HepG2 (cell line): ENCODE measurements around the gene HERC6. TPM values are rescaled to one million over a fixed set of nuclear protein-coding genes. Genes with fewer than 3 reads are reported as not detected.

Source experiments
- ATAC-seq: fragments of 200-7000 bp; cut with Tn5 transposase; 3 replicates; pipeline ENCODE4 v1.9.1; 2020; ENCODE audit warnings: mild to moderate bottlenecking, moderate library complexity
- BruUV-seq: library from RNA; stranded (reverse); fragments of 400-500 nt; replicated peaks from 2 replicates; lab custom pipeline; 2021; lab: Mats Ljungman, UMichigan
- CTCF ChIA-PET: fragments of 300-600 bp; formaldehyde crosslinking; extraction: SDS; loops from one replicate; lab custom pipeline; 2021; ENCODE audit warnings: low total read pairs, inconsistent platforms, low intra/inter-chr PET ratio; lab: Yijun Ruan, JAX
- POLR2A ChIA-PET: fragments of 350-600 bp; sonication (Branson Sonifier 250); formaldehyde crosslinking; loops from one replicate; lab custom pipeline; 2020; ENCODE audit warnings: antibody characterized with exemption, inconsistent platforms; lab: Yijun Ruan, JAX
- DNase-seq: peaks from one replicate; pipeline ENCODE4 v3.0.0-alpha.2; 2015; ENCODE audit warnings: low spot score
- FAIRE-seq: peaks from 3 replicates; lab custom pipeline; 2011; peaks lifted over from hg19 to GRCh38; lab: Jason Lieb, UNC
- H2AFZ ChIP-seq: one replicate; pipeline ENCODE4 v1.6.1; 2011; ENCODE audit warnings: low read length, inconsistent platforms
- H3K27ac ChIP-seq: fragments of 300-600 bp; 3 replicates; pipeline ENCODE4 v1.8.0; 2011; ENCODE audit warnings: mixed run types, mild to moderate bottlenecking, mixed read lengths, low read length, inconsistent platforms; ENCODE audit not compliant: insufficient read depth; ENCODE audit errors: extremely low read length
- H3K27me3 ChIP-seq, 2 experiments: fragments of 200-600 bp in 1 of 2; 2 replicates in 1 of 2; 3 replicates in 1 of 2; pipeline versions ENCODE4 v1.6.0 to v1.8.0; 2011; ENCODE audit warnings: low read length in 2 of 2, mild to moderate bottlenecking in 2 of 2, moderate library complexity in 2 of 2, inconsistent platforms in 1 of 2; ENCODE audit not compliant: insufficient read depth in 2 of 2, control insufficient read depth in 1 of 2
- H3K36me3 ChIP-seq, 2 experiments: fragments of 200-600 bp in 1 of 2; replicated peaks in 1 of 2; 2 replicates in 1 of 2; 3 replicates in 1 of 2; pipeline versions ENCODE4 v1.5.1 to v1.8.0; 2011; ENCODE audit warnings: low read length in 2 of 2, inconsistent platforms in 1 of 2; ENCODE audit not compliant: insufficient read depth in 2 of 2, control insufficient read depth in 1 of 2
- H3K4me1 ChIP-seq: 2 replicates; pipeline ENCODE4 v1.5.1; 2012; ENCODE audit warnings: low read length, inconsistent platforms; ENCODE audit not compliant: insufficient read depth
- H3K4me2 ChIP-seq: 2 replicates; pipeline ENCODE4 v1.6.0; 2011; ENCODE audit warnings: low read depth, low read length, inconsistent platforms
- H3K4me3 ChIP-seq, 3 experiments: fragments of 200-600 bp in 1 of 3; sonication (generic), shearing (Covaris generic) in 1 of 3; replicated peaks in 1 of 3; 2 replicates each; pipeline ENCODE4 v1.5.1; 2011 to 2016; ENCODE audit warnings: low read length in 3 of 3, inconsistent platforms in 2 of 3, low read depth in 2 of 3, mild to moderate bottlenecking in 2 of 3, control low read depth in 1 of 3, mixed read lengths in 1 of 3; ENCODE audit not compliant: insufficient read depth in 1 of 3
- H3K79me2 ChIP-seq: one replicate; pipeline ENCODE4 v1.6.1; 2011; ENCODE audit warnings: low read length, inconsistent platforms; ENCODE audit not compliant: insufficient read depth
- H3K9ac ChIP-seq: 2 replicates; pipeline ENCODE4 v1.6.0; 2011; ENCODE audit warnings: mild to moderate bottlenecking, low read depth, low read length, inconsistent platforms; ENCODE audit not compliant: insufficient read depth
- H3K9me3 ChIP-seq: 2 replicates; pipeline ENCODE4 v1.5.1; 2012; ENCODE audit warnings: mild to moderate bottlenecking, low read length
- H4K20me1 ChIP-seq: 2 replicates; pipeline ENCODE4 v1.6.0; 2011; ENCODE audit warnings: inconsistent platforms, mild to moderate bottlenecking, low read length, moderate library complexity; ENCODE audit not compliant: insufficient read depth
- IRF1 ChIP-seq: sonication (generic); formaldehyde crosslinking; IDR thresholded peaks from 2 replicates; pipeline ENCODE4 v1.4.0; 2020; ENCODE audit warnings: low read depth, mild to moderate bottlenecking, missing genetic modification reagents
- NFE2 ChIP-seq: sonication (generic); formaldehyde crosslinking; IDR thresholded peaks from 2 replicates; pipeline ENCODE4 v1.4.0; 2020; ENCODE audit warnings: missing genetic modification reagents
- NPAS2 ChIP-seq: sonication (generic); formaldehyde crosslinking; IDR thresholded peaks from 2 replicates; pipeline ENCODE4 v1.8.0; 2022; ENCODE audit warnings: mild to moderate bottlenecking, missing genetic modification reagents, borderline replicate concordance
- SMYD3 ChIP-seq: sonication (generic); formaldehyde crosslinking; IDR thresholded peaks from 2 replicates; pipeline ENCODE4 v1.8.1; 2023; ENCODE audit warnings: mild to moderate bottlenecking, missing genetic modification reagents
- SRSF9 ChIP-seq: fragments of 200-400 bp; formaldehyde crosslinking; IDR thresholded peaks from 2 replicates; pipeline ENCODE4 v1.6.1; 2018; ENCODE audit warnings: borderline replicate concordance, mild to moderate bottlenecking, low read depth, low read length; ENCODE audit not compliant: insufficient read depth, poor library complexity, severe bottlenecking
- STAG1 ChIP-seq: sonication (generic); formaldehyde crosslinking; IDR thresholded peaks from 2 replicates; pipeline ENCODE4 v1.4.0; 2020; ENCODE audit warnings: missing genetic modification reagents
- ZMYM4 ChIP-seq: sonication (generic); formaldehyde crosslinking; IDR thresholded peaks from 2 replicates; pipeline ENCODE4 v1.8.1; 2023; ENCODE audit warnings: mild to moderate bottlenecking, missing genetic modification reagents
- ZNF660 ChIP-seq: sonication (generic); formaldehyde crosslinking; IDR thresholded peaks from 2 replicates; pipeline ENCODE4 v1.5.1; 2020; ENCODE audit warnings: mild to moderate bottlenecking, low read depth, missing genetic modification reagents, borderline replicate concordance
- WGBS: methylation state at CpG from one replicate; pipeline ENCODE4 v1.1.6; 2017; ENCODE audit warnings: low lambda C conversion rate; 5-methylcytosine and 5-hydroxymethylcytosine counted together
- in situ Hi-C: cut with HindIII; loops from 2 replicates; pipeline ENCODE4 v1.10.0; 2017; ENCODE audit warnings: low pct_unique_long_range_greater_than_20kb; ENCODE audit not compliant: extremely low pct_ligation_motif_present
- intact Hi-C: fragments of 100-400 bp; cut with micrococcal nuclease; formaldehyde crosslinking; loops from one replicate; pipeline ENCODE4 v1.10.0; 2022; ENCODE audit not compliant: unreplicated experiment
- polyA plus RNA-seq, 8 experiments: library from polyadenylated mRNA; depleted of rRNA in 3 of 8; stranded (reverse) in 7 of 8; unstranded in 1 of 8; fragments of >200 nt; fragmentation: Illumina TruSeq in 4 of 8; extraction: Trizol in 4 of 8; gene quantifications; 2 replicates each; pipeline versions ENCODE4 v1.2.1 to v1.2.3, GENCODE V29; 2011 to 2016; ENCODE audit warnings: low read depth in 4 of 8, missing spikeins in 1 of 8, mixed read lengths in 1 of 8; ENCODE audit not compliant: insufficient read depth in 1 of 8
- total RNA-seq, 5 experiments: library from RNA; depleted of rRNA; stranded (reverse); fragments of >200 nt; fragmentation: Illumina TruSeq; extraction: Trizol; gene quantifications; 2 replicates each; pipeline ENCODE4 v1.2.3, GENCODE V29; 2016; ENCODE audit warnings: low read depth in 1 of 5
- TF ChIP-seq, protein P1 (sequence below): sonication (generic); formaldehyde crosslinking; IDR thresholded peaks from 2 replicates; pipeline ENCODE4 v1.5.0; 2020; ENCODE audit warnings: mild to moderate bottlenecking, missing genetic modification reagents
- TF ChIP-seq, protein P2 (sequence below): sonication (generic); formaldehyde crosslinking; IDR thresholded peaks from 2 replicates; pipeline ENCODE4 v1.4.0; 2020; ENCODE audit warnings: missing genetic modification reagents

HERC6 gene
- total and polyA plus RNA-seq, 2 of the 13 experiments (the other 11 are each of a cell fraction or from before 2014, with no cell fraction given): 0.50 to 2.0 TPM

DNA sequence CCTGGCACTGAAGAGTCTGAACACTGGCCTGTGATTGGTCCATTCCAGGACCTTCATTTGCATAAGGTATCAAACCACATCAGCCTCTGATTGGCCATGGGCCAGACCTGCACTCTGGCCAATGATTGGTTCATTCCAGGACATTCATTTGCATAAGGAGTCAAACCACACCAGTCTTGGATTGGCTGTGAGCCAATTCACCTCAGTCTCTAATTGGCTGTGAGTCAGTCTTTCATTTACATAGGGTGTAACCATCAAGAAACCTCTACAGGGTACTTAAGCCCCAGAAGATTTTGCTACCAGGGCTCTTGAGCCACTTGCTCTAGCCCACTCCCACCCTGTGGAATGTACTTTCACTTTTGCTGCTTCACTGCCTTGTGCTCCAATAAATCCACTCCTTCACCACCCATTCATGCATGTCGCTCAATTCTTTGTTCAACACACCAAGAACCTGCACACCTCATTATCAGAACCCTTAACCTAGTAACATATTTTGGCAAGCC lies 64.1 kb downstream of the HERC6 start (continued):
- no peak for TF ChIP-seq IRF1 (CRISPR knock-in tag)
- no peak for TF ChIP-seq NPAS2 (CRISPR knock-in tag)

- Histone ChIP-seq H3K27ac (no peak overlapping the region), H3K79me2 (no peaks in the 10 kb centered on the region), H4K20me1 (no peaks in the 10 kb centered on the region), H3K4me3 (no peak overlapping the region), H3K4me2 (no peak overlapping the region), H3K36me3 (no peaks in the 10 kb centered on the region), H2AFZ (no peak overlapping the region), H3K9me3 (no peaks in the 10 kb centered on the region), H3K9ac (no peak overlapping the region), H3K27me3 (no peaks in the 10 kb centered on the region), H3K4me1 (no peaks in the 10 kb centered on the region)
- in situ Hi-C loops (no loop called here), intact Hi-C loops (no loop called here)
- TF ChIP-seq SMYD3 (CRISPR knock-in tag): no peak
- no peak for TF ChIP-seq NFE2 (CRISPR knock-in tag)
- 27% methylated on average over 5 of the region's 5 CpGs for WGBS
- ChIA-PET CTCF (no interaction called here), POLR2A (no interaction called here)
- no peak for DNase-seq
- ATAC-seq: no peak
- BruUV-seq: no TSS peak
- FAIRE-seq: no peak
Observed at GRCh38 chr4:88443486-88443885, 64.8 kb downstream of the HERC6 start.

DNA sequence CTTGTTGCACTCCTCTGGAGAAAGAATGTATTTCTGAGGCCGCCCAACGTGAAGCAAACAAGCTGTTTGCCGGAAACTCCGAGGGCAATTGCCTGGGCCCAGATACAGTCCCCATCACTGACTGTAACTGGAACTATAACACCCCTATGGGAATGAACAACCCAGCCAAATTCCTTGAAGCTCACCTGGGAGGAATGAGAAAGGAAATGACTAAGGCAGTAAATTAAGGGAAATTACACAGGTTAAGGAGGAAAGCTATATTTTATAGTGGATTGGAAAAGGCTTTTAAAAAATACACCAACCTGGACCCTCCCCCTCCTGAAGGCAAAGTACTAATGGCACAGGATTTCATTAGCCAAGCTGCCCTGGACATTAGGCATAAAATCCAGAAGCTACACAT lies 66.6 kb downstream of the HERC6 start:
- Histone ChIP-seq H2AFZ (no peak overlapping the region), H4K20me1 (no peaks in the 10 kb centered on the region), H3K9ac (no peak overlapping the region), H3K27me3 (no peaks in the 10 kb centered on the region), H3K27ac (no peak overlapping the region), H3K4me2 (no peak overlapping the region), H3K9me3 (no peaks in the 10 kb centered on the region), H3K79me2 (no peaks in the 10 kb centered on the region), H3K4me1 (no peaks in the 10 kb centered on the region), H3K36me3 (no peaks in the 10 kb centered on the region), H3K4me3 (no peak overlapping the region)
- no TSS peak for BruUV-seq
- DNase-seq: no peak
- intact Hi-C loops: no loop called here
- CTCF ChIA-PET: no interaction called here
- POLR2A ChIA-PET: no interaction called here
- 0% methylated on average over 4 of the region's 4 CpGs for WGBS
- in situ Hi-C loops: no loop called here
- ATAC-seq: no peak
- FAIRE-seq: no peak
- TF ChIP-seq ZMYM4 (CRISPR knock-in tag): no peak
- no peak for TF ChIP-seq ZNF660 (CRISPR knock-in tag)
- no peak for TF ChIP-seq STAG1 (CRISPR knock-in tag)
- TF ChIP-seq, protein P1, sequence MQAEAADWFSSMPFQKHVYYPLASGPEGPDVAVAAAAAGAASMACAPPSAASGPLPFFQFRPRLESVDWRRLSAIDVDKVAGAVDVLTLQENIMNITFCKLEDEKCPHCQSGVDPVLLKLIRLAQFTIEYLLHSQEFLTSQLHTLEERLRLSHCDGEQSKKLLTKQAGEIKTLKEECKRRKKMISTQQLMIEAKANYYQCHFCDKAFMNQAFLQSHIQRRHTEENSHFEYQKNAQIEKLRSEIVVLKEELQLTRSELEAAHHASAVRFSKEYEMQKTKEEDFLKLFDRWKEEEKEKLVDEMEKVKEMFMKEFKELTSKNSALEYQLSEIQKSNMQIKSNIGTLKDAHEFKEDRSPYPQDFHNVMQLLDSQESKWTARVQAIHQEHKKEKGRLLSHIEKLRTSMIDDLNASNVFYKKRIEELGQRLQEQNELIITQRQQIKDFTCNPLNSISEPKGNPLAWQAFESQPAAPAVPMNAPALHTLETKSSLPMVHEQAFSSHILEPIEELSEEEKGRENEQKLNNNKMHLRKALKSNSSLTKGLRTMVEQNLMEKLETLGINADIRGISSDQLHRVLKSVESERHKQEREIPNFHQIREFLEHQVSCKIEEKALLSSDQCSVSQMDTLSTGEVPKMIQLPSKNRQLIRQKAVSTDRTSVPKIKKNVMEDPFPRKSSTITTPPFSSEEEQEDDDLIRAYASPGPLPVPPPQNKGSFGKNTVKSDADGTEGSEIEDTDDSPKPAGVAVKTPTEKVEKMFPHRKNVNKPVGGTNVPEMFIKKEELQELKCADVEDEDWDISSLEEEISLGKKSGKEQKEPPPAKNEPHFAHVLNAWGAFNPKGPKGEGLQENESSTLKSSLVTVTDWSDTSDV: no peak
- no peak for TF ChIP-seq SRSF9
- TF ChIP-seq, protein P2, sequence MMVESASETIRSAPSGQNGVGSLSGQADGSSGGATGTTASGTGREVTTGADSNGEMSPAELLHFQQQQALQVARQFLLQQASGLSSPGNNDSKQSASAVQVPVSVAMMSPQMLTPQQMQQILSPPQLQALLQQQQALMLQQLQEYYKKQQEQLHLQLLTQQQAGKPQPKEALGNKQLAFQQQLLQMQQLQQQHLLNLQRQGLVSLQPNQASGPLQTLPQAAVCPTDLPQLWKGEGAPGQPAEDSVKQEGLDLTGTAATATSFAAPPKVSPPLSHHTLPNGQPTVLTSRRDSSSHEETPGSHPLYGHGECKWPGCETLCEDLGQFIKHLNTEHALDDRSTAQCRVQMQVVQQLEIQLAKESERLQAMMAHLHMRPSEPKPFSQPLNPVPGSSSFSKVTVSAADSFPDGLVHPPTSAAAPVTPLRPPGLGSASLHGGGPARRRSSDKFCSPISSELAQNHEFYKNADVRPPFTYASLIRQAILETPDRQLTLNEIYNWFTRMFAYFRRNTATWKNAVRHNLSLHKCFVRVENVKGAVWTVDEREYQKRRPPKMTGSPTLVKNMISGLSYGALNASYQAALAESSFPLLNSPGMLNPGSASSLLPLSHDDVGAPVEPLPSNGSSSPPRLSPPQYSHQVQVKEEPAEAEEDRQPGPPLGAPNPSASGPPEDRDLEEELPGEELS (CRISPR knock-in tag): no peak
